ENCODE results near the gene TRIL. TPM values are rescaled to one million over a fixed set of nuclear protein-coding genes. Genes with fewer than 3 reads are reported as not detected.
A peak's percentile ranks its signal among the peaks of the same experiment; 100 is the strongest.

TRIL gene
- total and polyA plus RNA-seq, 2 experiments from 2014 or later, result 0.08 to 0.32 TPM

DNA sequence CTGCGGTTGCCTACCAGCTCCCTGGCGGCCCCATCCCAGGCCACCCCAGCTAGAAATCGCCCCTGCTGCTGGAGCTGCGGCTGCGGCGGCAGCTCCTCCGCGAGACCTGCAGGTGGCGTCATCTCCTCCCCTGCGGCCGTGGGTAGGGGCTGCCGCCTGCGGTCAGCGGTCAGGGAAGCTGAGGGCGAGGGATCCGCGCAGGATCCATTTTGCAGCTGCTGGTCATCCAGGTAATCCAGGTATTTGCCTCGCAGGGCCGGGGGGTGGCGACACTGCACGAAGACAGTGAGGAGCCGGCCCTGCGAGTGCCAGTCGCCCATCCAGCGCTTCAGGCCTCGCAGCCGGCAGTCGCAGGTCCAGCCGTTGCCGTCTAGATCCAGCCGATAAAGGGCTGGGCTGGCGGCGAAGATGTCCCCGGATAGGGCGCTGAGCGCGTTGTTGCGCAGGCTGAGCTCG is 1.5 kb downstream of the TRIL start:
- Histone ChIP-seq H3F3A (ENCODE audit: insufficient read depth) (no peaks in the 10 kb centered on the region), H3K9me3 (ENCODE audit: low read depth) (no peaks in the 10 kb centered on the region), H3K79me2 (ENCODE audit: insufficient read depth) (no peaks in the 10 kb centered on the region), H2AFZ (peak overlapping the region; percentile 60), H3K4me1 (ENCODE audit: insufficient read depth) (no peaks in the 10 kb centered on the region), H3K9me2 (ENCODE audit: insufficient read depth) (no peaks in the 10 kb centered on the region), H3K36me3 (ENCODE audit: low read depth) (no peaks in the 10 kb centered on the region), H4K20me1 (ENCODE audit: insufficient read depth) (no peaks in the 10 kb centered on the region), H3K27me3 (replicated peaks; ENCODE audit: insufficient read depth) (peaks cover 32% of the 10 kb centered on the region; the same call in 1 of the 2 replicates), H3K4me3 (peak overlapping the region; percentile 48), H3K9ac (no peak overlapping the region), H3K27ac (no peak overlapping the region), H3K4me2 (ENCODE audit: unreplicated experiment) (peak overlapping the region; percentile 51)
- TF ChIP-seq EZH2phosphoT487 (IDR thresholded peaks at IDR 0.05; ENCODE audit: insufficient read depth, low read depth) (no peak), EZH2 (IDR thresholded peaks at IDR 0.05; ENCODE audit: insufficient read depth, poor library complexity, severe bottlenecking) (no peak)
- DNase-seq, result peak; percentile 60
- 0 to 2% methylated on average over 2 to 34 of the region's 39 CpGs for WGBS, 2 experiments (ENCODE audit: low coverage in 1 of 2, low lambda C conversion rate in 2 of 2, missing lambda C conversion rate in 2 of 2)
- in situ Hi-C loops (cut with MboI), result no loop called here

DNA sequence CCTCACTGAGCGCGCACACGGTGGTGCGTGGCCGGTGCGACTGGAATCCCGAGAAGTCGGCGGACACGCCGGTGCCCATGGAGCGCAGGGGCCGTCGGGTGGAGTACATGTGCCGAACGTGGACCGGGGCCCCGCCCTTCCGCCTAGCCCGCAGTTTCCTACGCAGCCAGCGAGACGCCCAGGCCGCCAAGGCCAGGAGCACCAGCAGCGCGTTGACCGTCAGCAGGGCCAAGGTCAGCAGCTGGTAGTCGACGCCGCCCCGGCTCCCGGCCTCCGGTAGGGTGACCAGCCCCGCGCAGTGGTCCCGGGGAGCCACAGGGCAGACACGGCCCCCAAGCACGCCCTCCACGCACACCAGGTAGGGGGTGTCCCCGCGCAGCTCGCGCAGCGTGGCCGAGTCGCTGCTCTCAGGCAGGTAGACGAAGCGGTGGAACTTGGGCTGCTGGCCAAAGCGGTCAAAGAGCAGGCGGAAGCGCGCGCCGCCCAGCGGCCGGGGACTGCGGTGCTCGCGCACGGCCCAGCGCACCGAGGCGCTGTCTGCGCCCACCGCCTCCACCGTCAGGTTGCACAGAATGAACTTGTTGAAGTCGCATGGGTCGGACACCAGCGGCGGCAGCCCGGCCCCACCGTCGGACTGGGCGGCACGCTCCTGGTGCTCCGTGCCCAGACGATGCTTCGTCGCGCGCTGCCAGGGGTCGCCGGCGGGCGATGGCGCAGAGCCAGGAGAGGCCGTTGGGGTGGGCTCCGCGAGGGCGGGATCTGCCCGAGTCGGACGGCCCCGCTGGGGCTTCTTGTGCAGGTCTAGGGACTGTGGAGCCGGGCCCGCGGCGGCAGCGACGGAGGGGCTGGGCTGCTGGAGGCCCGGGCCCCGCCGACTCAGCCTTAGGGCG is 2.2 kb downstream of the TRIL start:
- no peak for TF ChIP-seq EZH2phosphoT487 (IDR thresholded peaks at IDR 0.05; ENCODE audit: insufficient read depth, low read depth)
- peak; percentile 13 for TF ChIP-seq EZH2 (IDR thresholded peaks at IDR 0.05; ENCODE audit: insufficient read depth, poor library complexity, severe bottlenecking)
- in situ Hi-C loops (cut with MboI), result no loop called here
- H3K27me3 ChIP-seq (replicated peaks; ENCODE audit: insufficient read depth), result peaks cover 32% of the 10 kb centered on the region; the same call in 1 of the 2 replicates
- 8% methylated on average over 75 to 86 of the region's 104 CpGs for WGBS, 2 experiments (ENCODE audit: low coverage in 1 of 2, low lambda C conversion rate in 2 of 2, missing lambda C conversion rate in 2 of 2)
- no peaks in the 10 kb centered on the region for H3F3A ChIP-seq (ENCODE audit: insufficient read depth)
- no peaks in the 10 kb centered on the region for H3K4me1 ChIP-seq (ENCODE audit: insufficient read depth)
- no peak overlapping the region for H3K27ac ChIP-seq
- no peaks in the 10 kb centered on the region for H3K36me3 ChIP-seq (ENCODE audit: low read depth)
- no peaks in the 10 kb centered on the region for H3K79me2 ChIP-seq (ENCODE audit: insufficient read depth)
- peak overlapping the region; percentile 60 for H2AFZ ChIP-seq
- H3K4me3 ChIP-seq, result peak overlapping the region; percentile 48
- no peaks in the 10 kb centered on the region for H3K9me2 ChIP-seq (ENCODE audit: insufficient read depth)
- no peaks in the 10 kb centered on the region for H4K20me1 ChIP-seq (ENCODE audit: insufficient read depth)
- no peaks in the 10 kb centered on the region for H3K9me3 ChIP-seq (ENCODE audit: low read depth)
- peak; percentile 66 for DNase-seq
- H3K4me2 ChIP-seq (ENCODE audit: unreplicated experiment), result peak overlapping the region; percentile 51
- H3K9ac ChIP-seq, result no peak overlapping the region

DNA sequence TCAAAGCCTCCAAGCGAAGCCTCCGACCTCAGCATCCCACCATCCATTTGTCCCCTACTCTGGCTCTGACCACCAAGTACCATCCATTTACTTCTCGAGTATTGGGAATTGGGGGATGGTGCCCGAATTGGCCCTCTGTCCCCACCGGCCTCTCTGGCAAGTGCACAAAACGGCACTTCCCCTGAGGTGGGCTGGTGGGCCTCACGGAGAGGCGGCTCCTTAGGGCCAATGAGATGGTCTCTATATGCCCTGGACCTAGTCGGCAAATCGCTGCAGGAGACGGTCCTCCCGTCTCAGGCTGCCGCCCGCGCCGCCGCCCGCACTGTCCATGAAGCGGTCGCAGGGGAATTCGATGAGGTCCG is 2.8 kb downstream of the TRIL start:
- H3K9me2 ChIP-seq (ENCODE audit: insufficient read depth), result no peaks in the 10 kb centered on the region
- in situ Hi-C loops (cut with MboI), result no loop called here
- H3K4me1 ChIP-seq (ENCODE audit: insufficient read depth), result no peaks in the 10 kb centered on the region
- no peak overlapping the region for H3K9ac ChIP-seq
- no peaks in the 10 kb centered on the region for H3K36me3 ChIP-seq (ENCODE audit: low read depth)
- H3K27ac ChIP-seq, result no peak overlapping the region
- DNase-seq, result no peak
- H4K20me1 ChIP-seq (ENCODE audit: insufficient read depth), result no peaks in the 10 kb centered on the region
- no peak overlapping the region for H3K4me3 ChIP-seq
- peaks cover 32% of the 10 kb centered on the region; the same call in 1 of the 2 replicates for H3K27me3 ChIP-seq (replicated peaks; ENCODE audit: insufficient read depth)
- no peak for TF ChIP-seq EZH2phosphoT487 (IDR thresholded peaks at IDR 0.05; ENCODE audit: insufficient read depth, low read depth)
- H3K9me3 ChIP-seq (ENCODE audit: low read depth), result no peaks in the 10 kb centered on the region
- 79 to 81% methylated on average over 9 to 13 of the region's 22 CpGs for WGBS, 2 experiments (ENCODE audit: low coverage in 1 of 2, low lambda C conversion rate in 2 of 2, missing lambda C conversion rate in 2 of 2)
- H2AFZ ChIP-seq, result no peak overlapping the region
- H3F3A ChIP-seq (ENCODE audit: insufficient read depth), result no peaks in the 10 kb centered on the region
- H3K4me2 ChIP-seq (ENCODE audit: unreplicated experiment), result no peak overlapping the region
- H3K79me2 ChIP-seq (ENCODE audit: insufficient read depth), result no peaks in the 10 kb centered on the region

DNA sequence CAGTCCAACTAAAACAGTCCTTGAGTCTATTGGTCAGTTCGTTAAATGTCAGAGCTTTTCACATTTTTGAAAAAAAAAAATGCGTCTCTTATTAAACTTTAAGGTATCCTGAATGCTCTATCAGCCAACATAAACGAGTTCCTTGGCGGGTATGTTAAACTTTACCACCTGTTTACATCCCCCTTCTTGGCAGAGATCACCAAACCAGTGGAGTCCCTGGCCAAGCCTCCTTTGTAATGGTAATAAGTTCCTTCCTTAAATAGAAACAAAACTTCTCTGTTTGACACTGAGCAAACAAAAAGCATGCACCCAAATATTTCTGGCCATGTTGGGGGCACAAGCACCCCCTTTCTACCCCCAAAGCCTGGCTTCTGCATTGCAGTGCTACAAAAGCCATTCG is 3.2 kb downstream of the TRIL start:
- no peak overlapping the region for H3K4me3 ChIP-seq
- H3K4me1 ChIP-seq (ENCODE audit: insufficient read depth), result no peaks in the 10 kb centered on the region
- in situ Hi-C loops (cut with MboI), result no loop called here
- no peaks in the 10 kb centered on the region for H3K79me2 ChIP-seq (ENCODE audit: insufficient read depth)
- no peak overlapping the region for H3K9ac ChIP-seq
- DNase-seq, result no peak
- H3K36me3 ChIP-seq (ENCODE audit: low read depth), result no peaks in the 10 kb centered on the region
- 90 to 91% methylated on average over 5 of the region's 5 CpGs for whole genome bisulfite sequencing, 2 experiments (ENCODE audit: low coverage in 1 of 2, low lambda C conversion rate in 2 of 2, missing lambda C conversion rate in 2 of 2)
- H3F3A ChIP-seq (ENCODE audit: insufficient read depth), result no peaks in the 10 kb centered on the region
- no peaks in the 10 kb centered on the region for H3K9me2 ChIP-seq (ENCODE audit: insufficient read depth)
- TF ChIP-seq EZH2 (IDR thresholded peaks at IDR 0.05; ENCODE audit: insufficient read depth, poor library complexity, severe bottlenecking) (no peak), EZH2phosphoT487 (IDR thresholded peaks at IDR 0.05; ENCODE audit: insufficient read depth, low read depth) (no peak)
- H3K4me2 ChIP-seq (ENCODE audit: unreplicated experiment), result no peak overlapping the region
- no peaks in the 10 kb centered on the region for H3K9me3 ChIP-seq (ENCODE audit: low read depth)
- no peak overlapping the region for H2AFZ ChIP-seq
- no peaks in the 10 kb centered on the region for H4K20me1 ChIP-seq (ENCODE audit: insufficient read depth)
- peaks cover 32% of the 10 kb centered on the region; the same call in 1 of the 2 replicates for H3K27me3 ChIP-seq (replicated peaks; ENCODE audit: insufficient read depth)
- H3K27ac ChIP-seq, result no peak overlapping the region

All from GM23248 (cell line).